MM.1S (cell line): ENCODE measurements around the gene MCM9.

ENCODE experiments used
- DNase-seq: peaks from one replicate; pipeline ENCODE4 v3.0.0-alpha.2; 2015
- H2AFZ ChIP-seq: fragments of 300-600 bp; sonication (generic); 2 replicates; pipeline ENCODE4 v1.6.0; 2016; ENCODE audit warnings: antibody characterized with exemption, low read length
- H3F3A ChIP-seq: fragments of 300-600 bp; sonication (generic); 2 replicates; pipeline ENCODE4 v1.6.1; 2016; ENCODE audit warnings: mild to moderate bottlenecking, antibody characterized with exemption, low read length, moderate library complexity, mixed read lengths; ENCODE audit not compliant: insufficient read depth
- H3K27ac ChIP-seq: fragments of 300-600 bp; sonication (generic); 2 replicates; pipeline ENCODE4 v1.5.1; 2016; ENCODE audit warnings: mild to moderate bottlenecking, low read length
- H3K27me3 ChIP-seq: fragments of 300-600 bp; sonication (generic); replicated peaks from 2 replicates; pipeline ENCODE4 v1.6.0; 2016; ENCODE audit warnings: low read length; ENCODE audit not compliant: insufficient read depth
- H3K36me3 ChIP-seq: fragments of 300-600 bp; sonication (generic); replicated peaks from 2 replicates; pipeline ENCODE4 v1.6.1; 2016; ENCODE audit warnings: mild to moderate bottlenecking, low read length, mixed read lengths; ENCODE audit not compliant: insufficient read depth
- H3K4me1 ChIP-seq: fragments of 300-600 bp; sonication (generic); 2 replicates; pipeline ENCODE4 v1.6.1; 2016; ENCODE audit warnings: low read length, mixed read lengths
- H3K4me2 ChIP-seq: fragments of 300-600 bp; sonication (generic); 2 replicates; pipeline ENCODE4 v1.6.0; 2016; ENCODE audit warnings: low read depth, low read length
- H3K4me3 ChIP-seq: fragments of 300-600 bp; sonication (generic); 2 replicates; pipeline ENCODE4 v1.5.1; 2016; ENCODE audit warnings: low read length, mixed read lengths
- H3K79me2 ChIP-seq: fragments of 300-600 bp; sonication (generic); 2 replicates; pipeline ENCODE4 v1.6.1; 2016; ENCODE audit warnings: mixed run types, low read length, mixed read lengths
- H3K9ac ChIP-seq: fragments of 300-600 bp; sonication (generic); 2 replicates; pipeline ENCODE4 v1.6.1; 2016; ENCODE audit warnings: low read length, mixed read lengths
- H3K9me2 ChIP-seq: fragments of 300-600 bp; sonication (generic); replicated peaks from 2 replicates; pipeline ENCODE4 v1.6.1; 2016; ENCODE audit warnings: mild to moderate bottlenecking, low read length, mixed read lengths; ENCODE audit not compliant: insufficient read depth
- H3K9me3 ChIP-seq: fragments of 300-600 bp; sonication (generic); replicated peaks from 2 replicates; pipeline ENCODE4 v1.6.1; 2016; ENCODE audit warnings: mild to moderate bottlenecking, low read length, mixed read lengths; ENCODE audit not compliant: insufficient read depth
- H4K20me1 ChIP-seq: fragments of 300-600 bp; sonication (generic); 2 replicates; pipeline ENCODE4 v1.6.1; 2016; ENCODE audit warnings: mild to moderate bottlenecking, low read length, moderate library complexity, mixed read lengths; ENCODE audit not compliant: insufficient read depth
- EZH2 ChIP-seq: fragments of 300-600 bp; sonication (generic); optimal IDR thresholded peaks from 2 replicates; pipeline ENCODE3; 2017; ENCODE audit warnings: low read depth, mild to moderate bottlenecking, antibody characterized with exemption, low read length, mixed read lengths
- EZH2phosphoT487 ChIP-seq: fragments of 300-600 bp; sonication (generic); IDR thresholded peaks from 2 replicates; pipeline ENCODE4 v1.6.1; 2018; ENCODE audit warnings: antibody characterized with exemption, low read length
- TF ChIP-seq, protein P1 (sequence below): fragments of 300-600 bp; sonication (generic); IDR thresholded peaks from 2 replicates; pipeline ENCODE4 v1.5.1; 2016; ENCODE audit warnings: antibody characterized with exemption, low read length, mixed read lengths

Gene MCM9

DNA sequence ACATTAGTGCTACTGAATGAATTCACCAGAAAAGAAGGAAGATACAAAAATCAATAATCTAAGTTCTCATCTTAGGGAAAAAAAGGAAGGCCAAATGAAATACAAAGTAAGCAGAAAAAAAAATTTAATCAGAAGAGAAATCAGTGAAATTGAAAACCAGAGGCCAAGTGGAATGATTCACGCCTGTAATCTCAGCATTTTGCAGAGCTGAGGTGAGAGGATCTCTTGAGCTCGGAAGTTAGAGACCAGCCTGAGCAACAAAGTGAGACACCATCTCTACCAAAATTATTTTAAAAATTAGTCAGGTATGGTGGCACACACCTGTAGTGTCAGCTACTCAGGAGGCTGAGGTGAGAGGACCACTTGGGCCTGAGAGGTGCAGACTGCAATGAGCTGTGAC lies 62.2 kb downstream of the MCM9 start:
- Histone ChIP-seq H3K9me3 (no peaks in the 10 kb centered on the region), H3K27me3 (no peaks in the 10 kb centered on the region), H2AFZ (no peak overlapping the region), H3F3A (no peaks in the 10 kb centered on the region), H3K36me3 (no peaks in the 10 kb centered on the region), H3K4me2 (no peak overlapping the region), H3K9ac (no peak overlapping the region), H4K20me1 (no peaks in the 10 kb centered on the region), H3K4me3 (no peak overlapping the region), H3K4me1 (no peaks in the 10 kb centered on the region), H3K79me2 (no peaks in the 10 kb centered on the region), H3K27ac (no peak overlapping the region), H3K9me2 (no peaks in the 10 kb centered on the region)
- no peak for TF ChIP-seq EZH2
- TF ChIP-seq EZH2phosphoT487: no peak
- TF ChIP-seq, protein P1, sequence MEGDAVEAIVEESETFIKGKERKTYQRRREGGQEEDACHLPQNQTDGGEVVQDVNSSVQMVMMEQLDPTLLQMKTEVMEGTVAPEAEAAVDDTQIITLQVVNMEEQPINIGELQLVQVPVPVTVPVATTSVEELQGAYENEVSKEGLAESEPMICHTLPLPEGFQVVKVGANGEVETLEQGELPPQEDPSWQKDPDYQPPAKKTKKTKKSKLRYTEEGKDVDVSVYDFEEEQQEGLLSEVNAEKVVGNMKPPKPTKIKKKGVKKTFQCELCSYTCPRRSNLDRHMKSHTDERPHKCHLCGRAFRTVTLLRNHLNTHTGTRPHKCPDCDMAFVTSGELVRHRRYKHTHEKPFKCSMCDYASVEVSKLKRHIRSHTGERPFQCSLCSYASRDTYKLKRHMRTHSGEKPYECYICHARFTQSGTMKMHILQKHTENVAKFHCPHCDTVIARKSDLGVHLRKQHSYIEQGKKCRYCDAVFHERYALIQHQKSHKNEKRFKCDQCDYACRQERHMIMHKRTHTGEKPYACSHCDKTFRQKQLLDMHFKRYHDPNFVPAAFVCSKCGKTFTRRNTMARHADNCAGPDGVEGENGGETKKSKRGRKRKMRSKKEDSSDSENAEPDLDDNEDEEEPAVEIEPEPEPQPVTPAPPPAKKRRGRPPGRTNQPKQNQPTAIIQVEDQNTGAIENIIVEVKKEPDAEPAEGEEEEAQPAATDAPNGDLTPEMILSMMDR: no peak
- no peak for DNase-seq

DNA sequence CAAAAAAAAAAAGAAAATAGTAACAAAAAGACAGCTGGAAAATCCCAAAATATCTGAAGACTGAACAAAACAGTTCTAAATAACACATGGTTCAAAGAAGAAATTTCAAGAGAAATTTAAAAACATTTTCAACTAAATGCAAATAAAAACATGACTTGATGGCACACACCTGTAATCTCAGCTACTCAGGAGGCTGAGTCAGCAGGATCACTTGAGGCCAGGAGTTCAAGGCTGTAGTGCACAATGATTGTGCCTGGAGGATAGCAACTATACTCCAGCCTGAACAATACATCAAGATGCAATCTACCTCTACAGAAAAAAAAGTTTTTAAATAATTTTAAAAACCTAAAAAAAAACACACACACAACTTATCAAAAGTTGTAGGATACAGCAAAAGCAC lies 62.6 kb downstream of the MCM9 start:
- no peak overlapping the region for H3K27ac ChIP-seq
- H3K9ac ChIP-seq: no peak overlapping the region
- DNase-seq: no peak
- H3K4me1 ChIP-seq: no peaks in the 10 kb centered on the region
- TF ChIP-seq, protein P1: no peak
- no peak for TF ChIP-seq EZH2phosphoT487
- H3K27me3 ChIP-seq: no peaks in the 10 kb centered on the region
- H3K79me2 ChIP-seq: no peaks in the 10 kb centered on the region
- no peaks in the 10 kb centered on the region for H3F3A ChIP-seq
- H3K4me2 ChIP-seq: no peak overlapping the region
- no peaks in the 10 kb centered on the region for H4K20me1 ChIP-seq
- H3K9me2 ChIP-seq: no peaks in the 10 kb centered on the region
- H3K4me3 ChIP-seq: no peak overlapping the region
- H3K9me3 ChIP-seq: no peaks in the 10 kb centered on the region
- no peaks in the 10 kb centered on the region for H3K36me3 ChIP-seq
- H2AFZ ChIP-seq: no peak overlapping the region

DNA sequence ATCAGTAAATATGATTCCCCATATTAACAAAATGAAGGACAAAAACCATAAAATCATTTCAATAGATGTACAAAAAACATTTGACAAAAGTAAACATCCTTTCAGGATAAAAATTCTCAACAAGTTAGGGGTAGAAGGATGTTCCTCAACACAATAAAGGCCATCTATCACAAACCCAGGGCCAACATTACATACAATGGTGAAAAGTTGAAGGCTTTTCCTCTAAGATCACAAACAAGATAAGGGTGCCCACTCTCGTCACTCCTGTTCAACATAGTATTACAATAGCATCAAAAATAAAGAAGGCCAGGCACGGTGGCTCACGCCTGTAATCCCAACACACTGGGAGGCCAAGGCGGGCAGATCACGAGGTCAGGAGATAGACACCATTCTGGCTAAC lies 63.6 kb downstream of the MCM9 start:
- no peaks in the 10 kb centered on the region for H3K9me3 ChIP-seq
- H3K27me3 ChIP-seq: no peaks in the 10 kb centered on the region
- H3K79me2 ChIP-seq: no peaks in the 10 kb centered on the region

More for the DNA sequence above, 63.6 kb downstream of the MCM9 start:
- no peak overlapping the region for H3K27ac ChIP-seq
- H2AFZ ChIP-seq: no peak overlapping the region
- no peaks in the 10 kb centered on the region for H3K9me2 ChIP-seq
- H3K4me2 ChIP-seq: no peak overlapping the region
- H3F3A ChIP-seq: no peaks in the 10 kb centered on the region
- no peak overlapping the region for H3K4me3 ChIP-seq
- TF ChIP-seq, protein P1: no peak
- TF ChIP-seq EZH2phosphoT487: no peak
- no peak for TF ChIP-seq EZH2
- DNase-seq: no peak
- no peaks in the 10 kb centered on the region for H3K4me1 ChIP-seq
- H3K36me3 ChIP-seq: no peaks in the 10 kb centered on the region
- H4K20me1 ChIP-seq: no peaks in the 10 kb centered on the region
- H3K9ac ChIP-seq: no peak overlapping the region
